IgD-negative memory B cell (primary cell): ENCODE results near the gene FGF6. TPM values are rescaled to one million over a fixed set of nuclear protein-coding genes. Genes with fewer than 3 reads are reported as not detected.

Experiments
- polyA plus RNA-seq: library from polyadenylated mRNA; unstranded; fragments of 300-500 nt; fragmentation: Illumina TruSeq; gene quantifications from one replicate; pipeline ENCODE4 v1.2.3, GENCODE V29; 2021

Gene FGF6
- polyA plus RNA-seq, 1 donor from 2014 or later, result not detected

Other genes starting within 250 kb of the FGF6 start
- gene CCND2, start 172.1 kb downstream of the FGF6 start, polyA plus RNA-seq, result 11.7 TPM
- gene TIGAR, start 124.6 kb downstream of the FGF6 start, polyA plus RNA-seq, result 5.2 TPM
- gene FGF23, start 66.1 kb downstream of the FGF6 start, polyA plus RNA-seq, result not detected
- 8.0 TPM for gene RAD51AP1, start 93.1 kb upstream of the FGF6 start, polyA plus RNA-seq
- 41.7 TPM for gene DYRK4, start 116.4 kb upstream of the FGF6 start, polyA plus RNA-seq
- gene AKAP3, start 203.2 kb upstream of the FGF6 start, polyA plus RNA-seq, result 2.7 TPM
- gene NDUFA9, start 203.3 kb upstream of the FGF6 start, polyA plus RNA-seq, result 120 TPM